Measurements from ENCODE around the gene NOL4L. TPM values are rescaled to one million over a fixed set of nuclear protein-coding genes. Genes with fewer than 3 reads are reported as not detected.
"Not testable (repeated sequence)": the region's sequence is repeated elsewhere in the genome, so short reads cannot be mapped to it uniquely, and the experiment has no call there.

NOL4L gene
- total and polyA plus RNA-seq, 4 donors = 7.9 to 20.6 (median 12.2) TPM

DNA sequence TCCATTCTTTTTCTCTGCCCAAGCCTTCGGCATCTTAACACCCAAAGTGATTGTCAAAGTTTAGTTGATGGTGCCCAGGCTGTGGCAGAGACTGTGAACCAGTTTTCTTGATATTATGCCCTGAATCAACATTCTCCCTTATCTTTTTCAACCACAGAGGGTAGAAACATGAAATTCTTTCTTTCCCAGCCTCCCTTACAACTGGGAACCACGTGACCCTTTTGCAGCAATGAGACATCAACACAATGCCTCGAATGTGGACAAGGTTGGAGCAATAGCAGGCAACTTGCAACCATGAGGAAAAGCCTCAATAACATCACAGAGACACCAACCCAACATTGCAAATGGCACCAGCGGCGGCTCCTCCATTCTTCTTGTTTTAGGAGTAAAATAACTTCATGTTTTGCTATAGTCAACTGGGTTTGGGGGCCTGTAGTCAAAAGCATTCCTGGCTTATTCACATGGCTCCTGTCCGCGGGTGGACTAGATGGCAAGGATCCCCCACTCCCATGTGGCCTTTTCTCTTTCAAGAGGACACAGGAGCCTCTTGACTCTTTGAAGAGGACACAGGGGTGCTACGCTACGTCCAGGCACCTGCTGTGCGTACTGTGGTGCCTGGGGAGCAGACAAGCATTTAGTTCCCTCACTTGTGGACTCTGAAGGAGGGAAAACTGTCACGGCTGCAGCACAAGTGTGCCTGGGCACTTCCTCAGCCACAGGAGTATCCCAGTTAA lies 90.5 kb downstream of the NOL4L start:
- Histone ChIP-seq H3K4me1 (ENCODE audit: control insufficient read depth in 5 of 5, insufficient read depth in 5 of 5, low read length in 5 of 5) (peaks cover 0 to 13% (median 7%) of the 10 kb centered on the region in 5 donors), H3K36me3 (ENCODE audit: control insufficient read depth in 4 of 4, insufficient read depth in 4 of 4, low read length in 4 of 4) (no peaks in the 10 kb centered on the region), H3K9ac (ENCODE audit: insufficient read depth in 1 of 2, low read length in 2 of 2) (no peak overlapping the region), H3K27me3 (ENCODE audit: control insufficient read depth in 3 of 3, insufficient read depth in 3 of 3, low read length in 2 of 3) (no peaks in the 10 kb centered on the region), H3K27ac (ENCODE audit: low read depth in 1 of 2, low read length in 1 of 2) (no peak overlapping the region), H3K4me3 (no peak overlapping the region), H3K9me3 (ENCODE audit: control insufficient read depth in 4 of 4, insufficient read depth in 3 of 4, low read length in 3 of 4) (no peaks in the 10 kb centered on the region)
- WGBS, 2 donors = 88 to 92% methylated on average over 11 of the region's 11 CpGs
- TF ChIP-seq, protein P1, sequence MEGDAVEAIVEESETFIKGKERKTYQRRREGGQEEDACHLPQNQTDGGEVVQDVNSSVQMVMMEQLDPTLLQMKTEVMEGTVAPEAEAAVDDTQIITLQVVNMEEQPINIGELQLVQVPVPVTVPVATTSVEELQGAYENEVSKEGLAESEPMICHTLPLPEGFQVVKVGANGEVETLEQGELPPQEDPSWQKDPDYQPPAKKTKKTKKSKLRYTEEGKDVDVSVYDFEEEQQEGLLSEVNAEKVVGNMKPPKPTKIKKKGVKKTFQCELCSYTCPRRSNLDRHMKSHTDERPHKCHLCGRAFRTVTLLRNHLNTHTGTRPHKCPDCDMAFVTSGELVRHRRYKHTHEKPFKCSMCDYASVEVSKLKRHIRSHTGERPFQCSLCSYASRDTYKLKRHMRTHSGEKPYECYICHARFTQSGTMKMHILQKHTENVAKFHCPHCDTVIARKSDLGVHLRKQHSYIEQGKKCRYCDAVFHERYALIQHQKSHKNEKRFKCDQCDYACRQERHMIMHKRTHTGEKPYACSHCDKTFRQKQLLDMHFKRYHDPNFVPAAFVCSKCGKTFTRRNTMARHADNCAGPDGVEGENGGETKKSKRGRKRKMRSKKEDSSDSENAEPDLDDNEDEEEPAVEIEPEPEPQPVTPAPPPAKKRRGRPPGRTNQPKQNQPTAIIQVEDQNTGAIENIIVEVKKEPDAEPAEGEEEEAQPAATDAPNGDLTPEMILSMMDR (IDR thresholded peaks at IDR 0.05; ENCODE audit: control extremely low read depth, extremely low read depth) = no peak
- DNase-seq (no peak), ATAC-seq (ENCODE audit: insufficient read depth, low FRiP score) (no peak)

GRCh38 chr20:32493356-32493755 lies 91.8 kb downstream of the NOL4L start:
- peaks cover 0 to under 1% (median 0%) of the 10 kb centered on the region in 4 donors for H3K9me3 ChIP-seq (ENCODE audit: control insufficient read depth in 4 of 4, insufficient read depth in 3 of 4, low read length in 3 of 4)
- TF ChIP-seq, protein P1 (IDR thresholded peaks at IDR 0.05; ENCODE audit: control extremely low read depth, extremely low read depth) = no peak
- H3K27ac ChIP-seq (ENCODE audit: low read depth in 1 of 2, low read length in 1 of 2) = no peak overlapping the region
- peaks cover 0 to 12% (median 7%) of the 10 kb centered on the region in 5 donors for H3K4me1 ChIP-seq (ENCODE audit: control insufficient read depth in 5 of 5, insufficient read depth in 5 of 5, low read length in 5 of 5)
- DNase-seq (no peak), ATAC-seq (ENCODE audit: insufficient read depth, low FRiP score) (no peak)
- 80 to 90% methylated on average over 10 of the region's 10 CpGs for WGBS, 2 donors
- H3K27me3 ChIP-seq (ENCODE audit: control insufficient read depth in 3 of 3, insufficient read depth in 3 of 3, low read length in 2 of 3) = no peaks in the 10 kb centered on the region
- H3K4me3 ChIP-seq = no peak overlapping the region
- no peak overlapping the region for H3K9ac ChIP-seq (ENCODE audit: insufficient read depth in 1 of 2, low read length in 2 of 2)
- no peaks in the 10 kb centered on the region for H3K36me3 ChIP-seq (ENCODE audit: control insufficient read depth in 4 of 4, insufficient read depth in 4 of 4, low read length in 4 of 4)

GRCh38 chr20:32491764-32492151 lies 93.4 kb downstream of the NOL4L start:
- H3K9me3 ChIP-seq (ENCODE audit: control insufficient read depth in 4 of 4, insufficient read depth in 3 of 4, low read length in 3 of 4); H3K4me3 ChIP-seq; H3K27me3 ChIP-seq (ENCODE audit: control insufficient read depth in 3 of 3, insufficient read depth in 3 of 3, low read length in 2 of 3); H3K27ac ChIP-seq (ENCODE audit: low read depth in 1 of 2, low read length in 1 of 2); H3K4me1 ChIP-seq (ENCODE audit: control insufficient read depth in 5 of 5, insufficient read depth in 5 of 5, low read length in 5 of 5); DNase-seq; H3K9ac ChIP-seq (ENCODE audit: insufficient read depth in 1 of 2, low read length in 2 of 2); H3K36me3 ChIP-seq (ENCODE audit: control insufficient read depth in 4 of 4, insufficient read depth in 4 of 4, low read length in 4 of 4); ATAC-seq (ENCODE audit: insufficient read depth, low FRiP score): not testable (repeated sequence)
- WGBS, 2 donors = 95 to 97% methylated on average over 3 of the region's 3 CpGs

- Histone ChIP-seq H3K27me3 (ENCODE audit: control insufficient read depth in 3 of 3, insufficient read depth in 3 of 3, low read length in 2 of 3) (no peaks in the 10 kb centered on the region), H3K27ac (ENCODE audit: low read depth in 1 of 2, low read length in 1 of 2) (no peak overlapping the region), H3K36me3 (ENCODE audit: control insufficient read depth in 4 of 4, insufficient read depth in 4 of 4, low read length in 4 of 4) (no peaks in the 10 kb centered on the region), H3K4me1 (ENCODE audit: control insufficient read depth in 5 of 5, insufficient read depth in 5 of 5, low read length in 5 of 5) (no peaks in the 10 kb centered on the region), H3K9me3 (ENCODE audit: control insufficient read depth in 4 of 4, insufficient read depth in 3 of 4, low read length in 3 of 4) (peaks cover 0 to 3% (median 0%) of the 10 kb centered on the region in 4 donors), H3K4me3 (no peak overlapping the region), H3K9ac (ENCODE audit: insufficient read depth in 1 of 2, low read length in 2 of 2) (no peak overlapping the region)
- TF ChIP-seq, protein P1 (IDR thresholded peaks at IDR 0.05; ENCODE audit: control extremely low read depth, extremely low read depth) = no peak
- DNase-seq = no peak
- no peak for ATAC-seq (ENCODE audit: insufficient read depth, low FRiP score)
- WGBS, 2 donors = 95% methylated on average over 14 of the region's 14 CpGs
Observed at GRCh38 chr20:32490942-32491763, 94.0 kb downstream of the NOL4L start.

All from lung (tissue), 12 donors.